Neuronal stem cell (in vitro differentiated cells): Measurements from ENCODE around the gene HINT2.

Experiments
- DNase-seq: peaks from one replicate; pipeline ENCODE4 v3.0.0-alpha.2; 2013; ENCODE audit warnings: low spot score
- H2AFZ ChIP-seq: one replicate; pipeline ENCODE4 v1.6.1; 2013; ENCODE audit warnings: mild to moderate bottlenecking, low read length, inconsistent platforms
- H2AK5ac ChIP-seq: 2 replicates; pipeline ENCODE4 v1.6.1; 2013; ENCODE audit warnings: low read depth, mild to moderate bottlenecking, inconsistent platforms, low read length, moderate library complexity, mixed read lengths
- H2BK120ac ChIP-seq: 2 replicates; pipeline ENCODE4 v1.6.1; 2013; ENCODE audit warnings: low read depth, mild to moderate bottlenecking, inconsistent platforms, low read length, moderate library complexity, mixed read lengths
- H2BK12ac ChIP-seq: one replicate; pipeline ENCODE4 v1.6.1; 2013; ENCODE audit warnings: low read length, inconsistent platforms
- H2BK15ac ChIP-seq: 2 replicates; pipeline ENCODE4 v1.6.1; 2013; ENCODE audit warnings: mild to moderate bottlenecking, low read length, inconsistent platforms, mixed read lengths
- H2BK5ac ChIP-seq: one replicate; pipeline ENCODE4 v1.6.1; 2013; ENCODE audit warnings: inconsistent platforms, mild to moderate bottlenecking, low read length, moderate library complexity
- H3K14ac ChIP-seq: one replicate; pipeline ENCODE4 v1.6.1; 2013; ENCODE audit warnings: low read length, inconsistent platforms
- H3K18ac ChIP-seq: 2 replicates; pipeline ENCODE4 v1.6.1; 2013; ENCODE audit warnings: low read length, inconsistent platforms
- H3K23ac ChIP-seq: 2 replicates; pipeline ENCODE4 v1.6.1; 2013; ENCODE audit warnings: low read depth, mild to moderate bottlenecking, mixed read lengths, low read length, inconsistent platforms; ENCODE audit not compliant: poor library complexity
- H3K27ac ChIP-seq: replicated peaks from 3 replicates; pipeline ENCODE4 v1.5.1; 2013; ENCODE audit warnings: low read length, inconsistent platforms
- H3K27me3 ChIP-seq, 3 experiments: 2 replicates each; pipeline ENCODE4 v1.6.1; 2013; ENCODE audit warnings: low read length in 3 of 3, mild to moderate bottlenecking in 2 of 3, inconsistent platforms in 1 of 3, low read depth in 1 of 3, mixed read lengths in 1 of 3, moderate library complexity in 1 of 3; ENCODE audit not compliant: control insufficient read depth in 3 of 3, insufficient read depth in 3 of 3
- H3K36me3 ChIP-seq, 2 donors: replicated peaks in 1 of 2; 2 replicates each; pipeline ENCODE4 v1.6.1; 2013; ENCODE audit warnings: low read length in 2 of 2; ENCODE audit not compliant: control insufficient read depth in 2 of 2, insufficient read depth in 2 of 2
- H3K4ac ChIP-seq: 2 replicates; pipeline ENCODE4 v1.6.1; 2013; ENCODE audit warnings: inconsistent platforms, mild to moderate bottlenecking, low read length, moderate library complexity
- H3K4me1 ChIP-seq, 2 donors: 1 replicate in 1 of 2; 2 replicates in 1 of 2; pipeline ENCODE4 v1.6.1; 2013; ENCODE audit warnings: low read length in 2 of 2, low read depth in 1 of 2; ENCODE audit not compliant: control insufficient read depth in 2 of 2, insufficient read depth in 1 of 2
- H3K4me2 ChIP-seq: one replicate; pipeline ENCODE4 v1.6.1; 2013; ENCODE audit warnings: mild to moderate bottlenecking, low read length, inconsistent platforms; ENCODE audit not compliant: insufficient read depth, poor library complexity, severe bottlenecking
- H3K4me3 ChIP-seq, 2 donors: 2 replicates each; pipeline ENCODE4 v1.5.1; 2013; ENCODE audit warnings: low read length in 2 of 2, mild to moderate bottlenecking in 2 of 2, inconsistent platforms in 1 of 2, moderate library complexity in 1 of 2
- H3K79me1 ChIP-seq: one replicate; pipeline ENCODE4 v1.6.1; 2013; ENCODE audit warnings: low read depth, mild to moderate bottlenecking, inconsistent platforms, low read length, moderate library complexity
- H3K9ac ChIP-seq: one replicate; pipeline ENCODE4 v1.6.1; 2013; ENCODE audit warnings: mild to moderate bottlenecking, low read depth, low read length, inconsistent platforms; ENCODE audit not compliant: poor library complexity
- H3K9me3 ChIP-seq, 2 donors: replicated peaks in 1 of 2; 2 replicates each; pipeline versions ENCODE3 to v1.6.1; 2013; ENCODE audit warnings: low read length in 2 of 2, mild to moderate bottlenecking in 2 of 2, inconsistent platforms in 1 of 2, low read depth in 1 of 2, mixed read lengths in 1 of 2, moderate library complexity in 1 of 2; ENCODE audit not compliant: control insufficient read depth in 2 of 2, insufficient read depth in 1 of 2
- H4K8ac ChIP-seq: one replicate; pipeline ENCODE4 v1.6.1; 2013; ENCODE audit warnings: low read depth, mild to moderate bottlenecking, inconsistent platforms, low read length, moderate library complexity
- H4K91ac ChIP-seq: one replicate; pipeline ENCODE4 v1.6.1; 2013; ENCODE audit warnings: low read length, low read depth, mild to moderate bottlenecking, inconsistent platforms; ENCODE audit not compliant: poor library complexity
- WGBS, 2 donors: extraction: QIAGEN DNeasy Blood & Tissue Kit; methylation state at CpG; one replicate each; pipeline ENCODE4 v1.1.7; 2013; ENCODE audit warnings: missing lambda C conversion rate in 2 of 2, mixed read lengths in 1 of 2; ENCODE audit not compliant: insufficient read length in 2 of 2, insufficient replicate concordance in 1 of 2; ENCODE audit errors: extremely low coverage in 2 of 2; 5-methylcytosine and 5-hydroxymethylcytosine counted together

The HINT2 gene

DNA sequence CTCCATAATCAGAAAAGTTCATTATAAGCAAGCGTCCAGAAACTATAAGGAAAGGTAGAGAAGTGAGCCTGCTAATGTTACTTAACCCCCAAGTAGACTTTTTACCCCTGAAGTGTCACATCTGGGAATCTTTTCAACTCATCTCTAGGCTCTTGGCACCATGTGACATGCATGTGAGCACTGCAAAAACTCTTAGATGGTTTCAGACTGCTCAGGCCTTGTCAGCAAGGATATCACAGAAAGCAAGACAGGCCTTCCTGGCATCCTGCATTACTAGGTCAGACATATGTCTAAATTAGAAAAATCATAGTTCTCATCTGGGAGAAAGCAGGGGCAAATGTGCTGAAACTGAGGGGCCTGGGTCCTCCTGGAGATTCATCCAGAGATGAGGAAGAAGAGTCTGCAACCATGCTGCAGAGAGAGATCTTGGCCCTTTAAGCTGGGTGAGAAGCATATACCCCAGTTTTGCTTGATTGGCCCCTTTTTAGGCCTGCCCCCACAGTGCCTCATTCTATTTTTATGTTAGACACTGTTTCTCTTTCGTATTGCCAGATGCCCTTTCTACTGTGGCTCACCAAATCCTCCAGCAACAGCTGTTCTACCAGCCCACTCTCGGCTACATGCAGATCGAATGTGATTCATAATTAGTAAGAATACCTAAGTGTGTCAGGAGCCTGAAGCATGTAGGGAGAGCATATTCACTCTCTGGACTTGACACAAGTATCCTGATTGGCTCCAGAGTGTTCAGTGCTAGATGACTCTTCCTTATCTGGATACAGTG, 33.1 kb upstream of the HINT2 start:
- no peak overlapping the region for H3K9ac ChIP-seq
- peaks cover 0 to 1% of the 10 kb centered on the region in 2 donors for H3K9me3 ChIP-seq
- H3K27me3 ChIP-seq: peaks cover 0 to 21% (median 0%) of the 10 kb centered on the region in 3 experiments
- H3K18ac ChIP-seq: no peak overlapping the region
- H2AFZ ChIP-seq: no peak overlapping the region
- no peak overlapping the region for H3K23ac ChIP-seq
- peaks cover 9 to 44% of the 10 kb centered on the region in 2 donors for H3K36me3 ChIP-seq
- H3K4ac ChIP-seq: no peak overlapping the region
- no peak overlapping the region for H2AK5ac ChIP-seq
- H2BK15ac ChIP-seq: no peak overlapping the region
- H2BK120ac ChIP-seq: no peak overlapping the region
- H3K4me1 ChIP-seq: peaks cover 0 to 10% of the 10 kb centered on the region in 2 donors
- no CpG with 5 or more reads among the region's 4 CpGs for WGBS, 2 donors
- no peaks in the 10 kb centered on the region for H3K79me1 ChIP-seq
- no peak overlapping the region for H3K14ac ChIP-seq
- no peak overlapping the region for H4K8ac ChIP-seq
- H2BK5ac ChIP-seq: no peak overlapping the region
- H3K4me2 ChIP-seq: no peak overlapping the region
- no peak for DNase-seq
- H3K4me3 ChIP-seq: no peak overlapping the region
- H3K27ac ChIP-seq: no peak overlapping the region
- H4K91ac ChIP-seq: no peak overlapping the region
- H2BK12ac ChIP-seq: no peak overlapping the region

DNA sequence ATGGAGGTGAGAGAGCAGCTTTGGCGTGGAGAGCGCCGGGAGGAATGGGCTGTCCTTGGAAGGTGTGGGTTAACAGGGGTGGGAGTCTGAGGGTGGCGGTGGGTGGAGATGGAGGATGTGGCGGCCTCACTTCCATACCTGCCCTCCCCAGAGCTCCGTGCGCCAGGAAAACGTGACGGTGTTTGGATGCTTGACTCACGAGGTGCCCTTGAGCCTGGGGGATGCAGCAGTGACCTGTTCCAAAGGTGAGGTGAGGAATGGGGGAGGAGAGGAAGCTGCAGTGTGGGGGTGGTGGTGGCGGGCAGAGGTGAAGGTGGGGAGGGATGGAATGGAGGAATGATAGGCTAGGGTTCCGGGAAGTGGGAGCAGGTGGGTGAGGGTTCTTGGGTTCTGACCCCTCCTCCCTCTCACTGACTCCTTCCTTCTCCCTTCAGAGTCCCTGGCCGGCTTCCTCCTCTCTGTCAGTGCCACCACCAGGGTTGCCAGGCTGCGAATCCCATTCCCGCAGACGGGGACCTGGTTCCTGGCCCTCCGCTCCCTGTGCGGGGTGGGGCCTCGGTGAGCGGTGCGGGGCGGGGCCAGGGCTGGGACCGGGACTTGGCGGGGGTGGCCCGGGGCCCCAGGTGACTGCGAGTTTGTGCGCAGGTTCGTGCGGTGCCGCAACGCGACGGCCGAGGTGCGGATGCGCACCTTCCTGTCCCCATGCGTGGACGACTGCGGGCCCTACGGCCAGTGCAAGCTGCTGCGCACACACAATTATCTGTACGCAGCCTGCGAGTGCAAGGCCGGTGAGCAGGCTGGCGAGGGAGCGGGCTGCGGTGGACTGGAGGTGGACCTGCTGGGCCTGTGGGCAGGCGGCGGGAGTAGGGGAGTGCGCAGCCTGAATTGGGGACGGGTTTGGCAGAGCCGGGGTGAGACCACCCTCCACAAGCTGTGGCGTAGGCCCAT, 31.3 kb upstream of the HINT2 start:
- H4K8ac ChIP-seq: no peak overlapping the region
- peak overlapping the region; percentile 82 for H3K23ac ChIP-seq
- H4K91ac ChIP-seq: no peak overlapping the region
- peaks cover 9 to 56% of the 10 kb centered on the region in 2 donors for H3K36me3 ChIP-seq
- no peak overlapping the region for H3K4ac ChIP-seq
- H3K4me3 ChIP-seq: peak overlapping the region in 1 of 2 donors; percentile 65
- H3K18ac ChIP-seq: peak overlapping the region; percentile 66
- no peak overlapping the region for H2AK5ac ChIP-seq
- peak overlapping the region; percentile 45 for H3K4me2 ChIP-seq
- H3K4me1 ChIP-seq: peaks cover 0 to 10% of the 10 kb centered on the region in 2 donors
- H2BK12ac ChIP-seq: no peak overlapping the region
- no peaks in the 10 kb centered on the region for H3K79me1 ChIP-seq
- no peak overlapping the region for H2BK15ac ChIP-seq
- peak overlapping the region; percentile 42 for H2BK5ac ChIP-seq
- peak overlapping the region; percentile 74 for H3K9ac ChIP-seq
- H3K27ac ChIP-seq: no peak overlapping the region
- no peak for DNase-seq
- H3K14ac ChIP-seq: peak overlapping the region; percentile 91
- peaks cover 0 to 1% of the 10 kb centered on the region in 2 donors for H3K9me3 ChIP-seq
- no peak overlapping the region for H2AFZ ChIP-seq
- H2BK120ac ChIP-seq: no peak overlapping the region
- no CpG with 5 or more reads among the region's 53 CpGs for WGBS, 2 donors
- H3K27me3 ChIP-seq: peaks cover 0 to 21% (median 0%) of the 10 kb centered on the region in 3 experiments

DNA sequence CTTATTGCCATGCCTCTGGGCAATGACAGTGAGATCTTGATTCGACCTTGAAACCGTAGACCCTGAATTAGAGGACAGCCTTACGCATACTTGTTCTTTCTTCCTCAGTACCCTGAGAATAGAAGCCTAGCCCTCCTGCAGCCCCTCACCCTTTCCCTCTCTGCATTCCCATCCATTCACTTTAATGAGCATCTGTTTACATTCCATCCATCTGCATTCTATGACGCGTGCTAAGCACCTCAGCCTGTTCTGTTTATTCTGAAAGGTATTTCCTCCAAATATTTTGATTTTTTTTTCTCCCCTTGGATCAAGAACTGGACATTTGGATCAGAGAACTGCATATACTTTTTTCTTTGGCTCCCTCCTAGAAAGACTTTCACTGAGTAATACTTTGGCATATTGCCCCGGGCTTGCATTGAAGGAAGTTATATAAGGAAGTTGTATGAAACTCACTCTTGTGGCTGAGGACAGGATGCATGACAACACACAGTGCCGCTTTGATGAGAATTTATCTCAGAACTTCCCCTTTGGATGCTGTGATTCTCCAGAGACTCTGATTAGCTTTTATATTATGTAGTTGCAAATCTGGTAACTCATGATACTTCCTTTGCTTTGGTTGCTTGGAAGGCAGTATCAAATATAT, 29.9 kb upstream of the HINT2 start:
- peaks cover 9 to 52% of the 10 kb centered on the region in 2 donors for H3K36me3 ChIP-seq
- WGBS, 2 donors: no CpG with 5 or more reads among the region's 7 CpGs
- H3K79me1 ChIP-seq: no peaks in the 10 kb centered on the region
- H2BK15ac ChIP-seq: no peak overlapping the region
- no peak overlapping the region for H3K14ac ChIP-seq
- no peak overlapping the region for H3K9ac ChIP-seq
- H3K4ac ChIP-seq: no peak overlapping the region
- no peak overlapping the region for H3K27ac ChIP-seq
- H3K4me1 ChIP-seq: peaks cover 0 to 10% of the 10 kb centered on the region in 2 donors
- no peak overlapping the region for H2BK12ac ChIP-seq
- H3K27me3 ChIP-seq: peaks cover 0 to 21% (median 0%) of the 10 kb centered on the region in 3 experiments
- H3K9me3 ChIP-seq: peaks cover 0 to 1% of the 10 kb centered on the region in 2 donors
- H2BK5ac ChIP-seq: no peak overlapping the region
- H3K4me3 ChIP-seq: no peak overlapping the region
- H2AFZ ChIP-seq: no peak overlapping the region
- no peak overlapping the region for H4K8ac ChIP-seq
- DNase-seq: no peak
- no peak overlapping the region for H3K18ac ChIP-seq
- no peak overlapping the region for H2BK120ac ChIP-seq
- no peak overlapping the region for H3K23ac ChIP-seq
- H4K91ac ChIP-seq: no peak overlapping the region
- H2AK5ac ChIP-seq: no peak overlapping the region
- H3K4me2 ChIP-seq: no peak overlapping the region
